ENCODE measurements around the gene ERF. TPM values are rescaled to one million over a fixed set of nuclear protein-coding genes. Genes with fewer than 3 reads are reported as not detected.

The ERF gene
- polyA plus RNA-seq, 1 of the 3 experiments (the other 2 are of a cell fraction), result 89.6 TPM

DNA sequence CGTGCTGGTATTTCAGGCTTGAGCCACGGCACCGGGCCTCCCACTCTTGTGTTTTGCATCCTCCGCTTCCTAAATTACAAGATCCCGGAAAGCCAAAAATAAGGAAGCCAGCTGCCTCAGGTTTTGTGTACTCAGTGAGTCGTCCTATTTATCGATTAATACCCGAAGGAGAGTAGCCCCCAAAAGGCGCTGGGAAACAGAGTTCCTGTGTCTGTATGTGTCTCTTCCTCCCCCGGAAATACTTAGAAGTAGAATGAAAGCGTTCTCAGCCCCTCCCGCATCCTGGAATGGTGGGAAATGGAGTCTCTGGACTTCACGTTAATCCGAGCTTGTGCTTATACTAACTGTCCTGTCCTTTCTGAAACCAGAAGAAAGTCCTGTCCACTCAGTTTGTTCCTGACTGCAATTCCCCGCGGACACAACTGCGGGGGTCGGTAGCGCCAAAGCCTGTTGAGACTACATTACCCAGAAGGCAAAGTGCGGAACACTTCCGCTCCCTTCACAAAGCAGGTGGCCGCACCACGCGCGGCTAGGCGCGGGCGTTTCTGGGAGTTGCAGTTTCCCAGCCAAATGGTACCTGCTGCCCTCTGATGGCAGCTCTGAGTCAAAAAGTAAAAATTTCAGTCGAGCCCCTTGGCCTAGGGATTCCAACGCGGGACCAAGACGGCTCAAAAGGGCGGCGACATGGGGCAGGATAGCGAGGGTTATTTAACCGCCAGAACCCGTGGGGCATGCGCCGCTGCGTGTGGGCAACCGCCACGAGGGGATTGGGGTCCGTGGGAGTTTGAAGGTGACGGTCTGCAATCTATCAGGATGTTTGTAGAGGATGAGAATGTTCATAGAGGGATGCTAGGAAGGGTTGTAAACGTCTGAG lies 10.3 kb downstream of the ERF start (continued):
- TF ChIP-seq RXRA (IDR thresholded peaks at IDR 0.05; ENCODE audit: borderline replicate concordance, low read depth), result no peak
- TF ChIP-seq TEAD4 (IDR thresholded peaks at IDR 0.05; ENCODE audit: borderline replicate concordance, insufficient read depth), result no peak
- TF ChIP-seq TAF1 (IDR thresholded peaks at IDR 0.05; ENCODE audit: borderline replicate concordance, low read depth, low read length), result no peak; the same call in 1 of the 2 replicates
- no peak for TF ChIP-seq RFX5 (IDR thresholded peaks at IDR 0.05; ENCODE audit: low read length)
- no peak for TF ChIP-seq FOXJ3 (CRISPR knock-in tag; IDR thresholded peaks at IDR 0.05)
- TF ChIP-seq NRF1 (IDR thresholded peaks at IDR 0.05; ENCODE audit: low read depth, low read length), result no peak
- no peak for TF ChIP-seq EZH2phosphoT487 (IDR thresholded peaks at IDR 0.05; ENCODE audit: borderline replicate concordance, low read depth)
- TF ChIP-seq NFIC (IDR thresholded peaks at IDR 0.05; ENCODE audit: borderline replicate concordance), result peak; percentile 15; the same call in 1 of the 2 replicates
- peak; percentile 90 for TF ChIP-seq GABPA (IDR thresholded peaks at IDR 0.05; ENCODE audit: low read depth)
- TF ChIP-seq SIN3A (IDR thresholded peaks at IDR 0.05; ENCODE audit: borderline replicate concordance, low read depth, low read length), result peak; percentile 83; the same call in 1 of the 2 replicates
- TF ChIP-seq MXI1 (IDR thresholded peaks at IDR 0.05; ENCODE audit: low read depth, low read length), result peak; percentile 67
- TF ChIP-seq, protein P1, sequence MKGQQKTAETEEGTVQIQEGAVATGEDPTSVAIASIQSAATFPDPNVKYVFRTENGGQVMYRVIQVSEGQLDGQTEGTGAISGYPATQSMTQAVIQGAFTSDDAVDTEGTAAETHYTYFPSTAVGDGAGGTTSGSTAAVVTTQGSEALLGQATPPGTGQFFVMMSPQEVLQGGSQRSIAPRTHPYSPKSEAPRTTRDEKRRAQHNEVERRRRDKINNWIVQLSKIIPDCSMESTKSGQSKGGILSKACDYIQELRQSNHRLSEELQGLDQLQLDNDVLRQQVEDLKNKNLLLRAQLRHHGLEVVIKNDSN (IDR thresholded peaks at IDR 0.05; ENCODE audit: borderline replicate concordance, low read depth), result peak; percentile 80
- TF ChIP-seq POLR2AphosphoS5 (IDR thresholded peaks at IDR 0.05; ENCODE audit: low read depth, low read length), result peak; percentile 74

DNA sequence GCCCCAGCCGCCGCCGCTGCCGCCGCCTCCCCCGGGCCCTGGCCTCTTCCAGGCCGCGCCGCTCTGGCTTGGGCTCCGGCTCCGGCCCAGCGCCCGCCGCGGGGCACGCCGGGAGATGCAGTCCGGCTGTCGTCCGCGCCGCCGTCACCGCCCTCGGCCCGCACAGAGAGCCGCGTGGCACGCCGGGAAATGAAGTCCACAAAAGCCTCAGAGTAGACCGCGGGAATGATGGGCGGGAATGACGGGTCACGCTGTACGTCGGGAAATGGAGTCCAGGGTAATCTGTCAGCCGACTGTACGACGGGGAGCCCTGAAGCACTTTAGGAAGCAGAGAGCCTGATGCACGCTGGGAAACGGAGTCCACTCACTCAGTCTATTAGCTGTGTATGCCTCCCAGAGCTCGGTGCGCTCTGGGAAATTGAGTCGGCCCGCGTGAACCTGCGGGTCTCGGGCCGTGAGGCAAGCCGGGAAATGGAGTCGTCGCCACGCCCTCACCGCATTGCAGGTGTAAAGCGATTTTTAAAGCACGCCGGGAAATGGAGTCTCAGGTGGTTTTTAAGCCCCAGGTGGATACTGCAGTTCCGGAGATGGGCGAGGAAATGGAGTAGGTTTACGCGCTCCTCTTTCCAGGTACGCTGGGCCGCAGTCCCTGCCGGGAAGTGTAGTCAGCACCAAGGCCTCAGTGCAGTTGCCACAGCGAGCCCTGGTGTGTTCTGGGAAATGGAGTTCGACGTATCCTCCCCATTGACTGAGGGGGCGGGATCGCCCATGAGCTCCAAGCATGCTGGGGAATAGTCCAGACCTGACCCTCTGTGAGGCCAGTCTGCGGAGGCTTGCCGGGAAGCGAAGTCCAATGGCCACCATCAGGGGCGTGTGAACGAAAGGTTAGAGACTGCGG lies 12.2 kb downstream of the ERF start, which contains the start of gene GSK3A:
TSS of gene GSK3A (minus strand) at position 91 of the 898 bp plus-strand sequence. CDS start 137 bp downstream, outside the sequence.
- peak; percentile 92 for DNase-seq
- Histone ChIP-seq H3K4me1 (ENCODE audit: control insufficient read depth in 1 of 2, insufficient read depth in 2 of 2, low read depth in 1 of 2, low read length in 1 of 2) (peaks cover 19 to 30% of the 10 kb centered on the region in 2 experiments), H3K4me2 (peak within 1 kb of the TSS; percentile 97), H2AFZ (ENCODE audit: low read depth) (peak within 1 kb of the TSS; percentile 32; the same call in 1 of the 2 replicates), H3K9ac (peak within 1 kb of the TSS; percentile 86), H3K4me3 (ENCODE audit: low read depth in 2 of 2, low read length in 1 of 2) (peak within 1 kb of the TSS; percentile 83 to 84), H3K79me2 (ENCODE audit: insufficient read depth) (peaks cover 48% of the 10 kb centered on the region), H3K27ac (ENCODE audit: low read depth in 2 of 2, low read length in 1 of 2) (peak within 1 kb of the TSS; percentile 83 to 95), H3K9me3 (no peaks in the 10 kb centered on the region), H3K9me2 (no peaks in the 10 kb centered on the region), H3F3A (replicated peaks; ENCODE audit: insufficient read depth) (peaks cover 40% of the 10 kb centered on the region), H3K36me3 (replicated peaks in 1 of 2; ENCODE audit: control insufficient read depth in 1 of 2, insufficient read depth in 2 of 2, low read length in 1 of 2) (peaks cover 11 to 22% of the 10 kb centered on the region in 2 experiments), H3K27me3 (ENCODE audit: insufficient read depth) (no peaks in the 10 kb centered on the region), H4K20me1 (ENCODE audit: insufficient read depth) (peaks cover 19% of the 10 kb centered on the region)
- ChIA-PET CTCF (interaction anchor here (1.0 to 14.8 kb wide), 10 partner anchors 9 to 162 kb away, joined by 3 to 205 read pairs (median 4); partner anchors contain the start of gene ERF), POLR2A (interaction anchor here (0.7 to 3.0 kb wide), 6 partner anchors 9 to 383 kb away, joined by 3 to 28 read pairs (median 6); partner anchors contain the start of genes RPS19 and ZNF574)
- 0% methylated on average over 40 of the region's 76 CpGs for WGBS (ENCODE audit: low lambda C conversion rate)
- TF ChIP-seq, protein P2, sequence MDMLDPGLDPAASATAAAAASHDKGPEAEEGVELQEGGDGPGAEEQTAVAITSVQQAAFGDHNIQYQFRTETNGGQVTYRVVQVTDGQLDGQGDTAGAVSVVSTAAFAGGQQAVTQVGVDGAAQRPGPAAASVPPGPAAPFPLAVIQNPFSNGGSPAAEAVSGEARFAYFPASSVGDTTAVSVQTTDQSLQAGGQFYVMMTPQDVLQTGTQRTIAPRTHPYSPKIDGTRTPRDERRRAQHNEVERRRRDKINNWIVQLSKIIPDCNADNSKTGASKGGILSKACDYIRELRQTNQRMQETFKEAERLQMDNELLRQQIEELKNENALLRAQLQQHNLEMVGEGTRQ (IDR thresholded peaks at IDR 0.05; ENCODE audit: borderline replicate concordance, low read depth, low read length), result no peak
- TF ChIP-seq RAD21 (IDR thresholded peaks at IDR 0.05; ENCODE audit: low read length) (peak; percentile 25; the same call in 1 of the 2 replicates), JUND (IDR thresholded peaks at IDR 0.05) (no peak; the same call in 1 of the 2 replicates), TCF12 (IDR thresholded peaks at IDR 0.05) (peak; percentile 36), NFIC (IDR thresholded peaks at IDR 0.05; ENCODE audit: borderline replicate concordance) (no peak), GABPA (IDR thresholded peaks at IDR 0.05; ENCODE audit: low read depth) (peak; percentile 64), TEAD4 (IDR thresholded peaks at IDR 0.05; ENCODE audit: borderline replicate concordance, insufficient read depth) (no peak), ELF1 (IDR thresholded peaks at IDR 0.05) (peak; percentile 87), FOSL2 (IDR thresholded peaks at IDR 0.05; ENCODE audit: borderline replicate concordance, low read depth) (no peak), NRF1 (IDR thresholded peaks at IDR 0.05; ENCODE audit: low read depth, low read length) (0 out of 2 replicates have a peak, but pooled peaks have one; percentile 1), YY1 (IDR thresholded peaks at IDR 0.05; ENCODE audit: low read depth) (peak; percentile 75), TAF1 (IDR thresholded peaks at IDR 0.05; ENCODE audit: borderline replicate concordance, low read depth, low read length) (peak; percentile 90)
- TF ChIP-seq, protein P3, sequence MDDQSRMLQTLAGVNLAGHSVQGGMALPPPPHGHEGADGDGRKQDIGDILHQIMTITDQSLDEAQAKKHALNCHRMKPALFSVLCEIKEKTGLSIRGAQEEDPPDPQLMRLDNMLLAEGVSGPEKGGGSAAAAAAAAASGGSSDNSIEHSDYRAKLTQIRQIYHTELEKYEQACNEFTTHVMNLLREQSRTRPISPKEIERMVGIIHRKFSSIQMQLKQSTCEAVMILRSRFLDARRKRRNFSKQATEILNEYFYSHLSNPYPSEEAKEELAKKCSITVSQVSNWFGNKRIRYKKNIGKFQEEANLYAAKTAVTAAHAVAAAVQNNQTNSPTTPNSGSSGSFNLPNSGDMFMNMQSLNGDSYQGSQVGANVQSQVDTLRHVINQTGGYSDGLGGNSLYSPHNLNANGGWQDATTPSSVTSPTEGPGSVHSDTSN (IDR thresholded peaks at IDR 0.05), result peak; percentile 75
- TF ChIP-seq, protein P4, sequence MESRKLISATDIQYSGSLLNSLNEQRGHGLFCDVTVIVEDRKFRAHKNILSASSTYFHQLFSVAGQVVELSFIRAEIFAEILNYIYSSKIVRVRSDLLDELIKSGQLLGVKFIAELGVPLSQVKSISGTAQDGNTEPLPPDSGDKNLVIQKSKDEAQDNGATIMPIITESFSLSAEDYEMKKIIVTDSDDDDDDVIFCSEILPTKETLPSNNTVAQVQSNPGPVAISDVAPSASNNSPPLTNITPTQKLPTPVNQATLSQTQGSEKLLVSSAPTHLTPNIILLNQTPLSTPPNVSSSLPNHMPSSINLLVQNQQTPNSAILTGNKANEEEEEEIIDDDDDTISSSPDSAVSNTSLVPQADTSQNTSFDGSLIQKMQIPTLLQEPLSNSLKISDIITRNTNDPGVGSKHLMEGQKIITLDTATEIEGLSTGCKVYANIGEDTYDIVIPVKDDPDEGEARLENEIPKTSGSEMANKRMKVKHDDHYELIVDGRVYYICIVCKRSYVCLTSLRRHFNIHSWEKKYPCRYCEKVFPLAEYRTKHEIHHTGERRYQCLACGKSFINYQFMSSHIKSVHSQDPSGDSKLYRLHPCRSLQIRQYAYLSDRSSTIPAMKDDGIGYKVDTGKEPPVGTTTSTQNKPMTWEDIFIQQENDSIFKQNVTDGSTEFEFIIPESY (IDR thresholded peaks at IDR 0.05; ENCODE audit: borderline replicate concordance, low read depth), result peak; percentile 95
- TF ChIP-seq, protein P1 (IDR thresholded peaks at IDR 0.05; ENCODE audit: borderline replicate concordance, low read depth), result peak; percentile 39; the same call in 1 of the 2 replicates

Measured in SK-N-SH (cell line).